Fibroblast of lung (primary cell): ENCODE measurements around the gene CDK10. TPM values are rescaled to one million over a fixed set of nuclear protein-coding genes. Genes with fewer than 3 reads are reported as not detected.

ENCODE experiments used
- DNase-seq, 2 donors: peaks; one replicate each; pipeline versions ENCODE4 v3.0.0 to v3.0.0-alpha.2; 2010; ENCODE audit warnings: low read depth in 2 of 2
- H2AFZ ChIP-seq: 2 replicates; pipeline ENCODE4 v1.5.1; 2012; ENCODE audit warnings: low read length, control low read depth, inconsistent platforms
- H3K27ac ChIP-seq: 2 replicates; pipeline ENCODE4 v1.5.1; 2011; ENCODE audit warnings: low read length, control low read depth; ENCODE audit not compliant: insufficient read depth
- H3K27me3 ChIP-seq: 2 replicates; pipeline ENCODE4 v1.5.1; 2011; ENCODE audit warnings: mild to moderate bottlenecking, low read length; ENCODE audit not compliant: control insufficient read depth, insufficient read depth
- H3K36me3 ChIP-seq: 2 replicates; pipeline ENCODE4 v1.5.1; 2011; ENCODE audit warnings: low read length; ENCODE audit not compliant: control insufficient read depth, insufficient read depth
- H3K4me1 ChIP-seq: 2 replicates; pipeline ENCODE4 v1.5.1; 2011; ENCODE audit warnings: low read length; ENCODE audit not compliant: control insufficient read depth, insufficient read depth; ENCODE audit errors: extremely low read depth
- H3K4me2 ChIP-seq: 2 replicates; pipeline ENCODE4 v1.5.1; 2011; ENCODE audit warnings: low read length, control low read depth; ENCODE audit not compliant: insufficient read depth; ENCODE audit errors: extremely low read depth
- H3K4me3 ChIP-seq, 4 experiments: fragments of 200-600 bp in 1 of 4; sonication (generic) in 1 of 4; replicated peaks in 1 of 4; 2 replicates each; pipeline ENCODE4 v1.5.1; 2011 to 2016; ENCODE audit warnings: low read length in 4 of 4, low read depth in 3 of 4, mild to moderate bottlenecking in 3 of 4, control low read depth in 2 of 4, inconsistent platforms in 1 of 4, mixed read lengths in 1 of 4; ENCODE audit not compliant: insufficient read depth in 1 of 4; ENCODE audit errors: control extremely low read depth in 1 of 4
- H3K79me2 ChIP-seq: 2 replicates; pipeline ENCODE4 v1.5.1; 2012; ENCODE audit warnings: mild to moderate bottlenecking, low read length, inconsistent platforms; ENCODE audit not compliant: control insufficient read depth, insufficient read depth
- H3K9ac ChIP-seq: 2 replicates; pipeline ENCODE4 v1.5.1; 2011; ENCODE audit warnings: mild to moderate bottlenecking, low read length, control low read depth; ENCODE audit not compliant: insufficient read depth
- H3K9me3 ChIP-seq: 2 replicates; pipeline ENCODE4 v1.5.1; 2012; ENCODE audit warnings: low read depth, low read length; ENCODE audit not compliant: control insufficient read depth, insufficient read depth
- H4K20me1 ChIP-seq: 2 replicates; pipeline ENCODE4 v1.5.1; 2011; ENCODE audit warnings: low read length; ENCODE audit not compliant: control insufficient read depth, insufficient read depth; ENCODE audit errors: extremely low read depth
- EZH2 ChIP-seq: IDR thresholded peaks from 2 replicates; pipeline ENCODE4 v1.5.1; 2012; ENCODE audit warnings: low read length, control low read depth, mild to moderate bottlenecking; ENCODE audit errors: missing control alignments
- polyA plus RNA-seq, 2 donors: library from polyadenylated mRNA; depleted of rRNA in 1 of 2; stranded (reverse) in 1 of 2; unstranded in 1 of 2; fragments of >200 nt; gene quantifications; 2 replicates each; pipeline ENCODE4 v1.2.1, GENCODE V29; 2011 to 2012; ENCODE audit warnings: missing spikeins in 1 of 2
- total RNA-seq: library from RNA; depleted of rRNA; stranded (reverse); fragments of >200 nt; gene quantifications from 2 replicates; pipeline ENCODE4 v1.2.1, GENCODE V29; 2014
- TF ChIP-seq, protein P1 (sequence below), 2 donors: IDR thresholded peaks in 1 of 2; conservative IDR thresholded peaks in 1 of 2; 1 replicate in 1 of 2; 2 replicates in 1 of 2; pipeline ENCODE4 v1.5.1; 2011 to 2012; ENCODE audit warnings: low read length in 2 of 2, control low read depth in 1 of 2, inconsistent platforms in 1 of 2, low read depth in 1 of 2, mild to moderate bottlenecking in 1 of 2

CDK10 gene
- total and polyA plus RNA-seq, 2 donors (not counting 1 experiment from before 2014, with no cell fraction given): 22.9 to 41.9 TPM

DNA sequence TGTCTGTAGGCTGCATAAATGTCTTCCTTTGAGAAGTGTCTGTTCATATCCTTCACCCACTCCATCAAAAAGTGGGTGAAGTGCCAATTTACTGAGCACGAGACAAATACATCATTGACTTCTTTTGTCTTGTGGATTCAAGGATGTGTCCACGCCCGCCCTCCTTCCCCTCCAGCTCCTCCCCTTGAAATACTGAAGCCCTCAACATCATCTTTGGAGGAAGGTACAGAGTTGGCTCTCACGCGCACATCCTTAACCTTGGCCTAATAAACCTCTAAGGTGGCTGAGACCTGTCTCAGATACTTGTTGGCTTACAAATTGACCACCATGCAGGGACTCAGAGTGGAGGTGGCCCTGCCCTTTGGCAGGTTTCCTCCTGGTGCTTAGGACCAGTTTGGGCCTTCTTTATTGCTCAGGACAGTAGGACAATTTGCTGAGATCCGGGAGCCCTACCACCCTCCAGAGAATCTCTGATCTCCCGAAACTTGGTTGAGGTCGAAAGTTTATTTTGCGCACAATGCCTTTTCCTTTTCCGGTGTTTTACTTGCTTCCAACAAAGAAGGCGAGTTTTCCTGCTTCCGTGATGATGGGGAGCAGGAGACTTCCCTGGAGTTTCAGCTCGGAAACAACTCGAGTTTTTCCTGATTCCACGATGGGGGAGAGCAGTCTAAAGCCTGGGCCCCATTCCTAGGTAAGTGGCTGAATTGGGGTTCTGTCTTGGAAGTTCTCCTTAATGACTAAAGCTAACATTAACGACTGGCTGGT, 14.1 kb upstream of the CDK10 start:
- no peak for DNase-seq
- Histone ChIP-seq H3K9ac (no peak overlapping the region), H4K20me1 (no peaks in the 10 kb centered on the region), H3K36me3 (no peaks in the 10 kb centered on the region), H3K4me2 (no peak overlapping the region), H3K9me3 (no peaks in the 10 kb centered on the region), H3K27me3 (no peaks in the 10 kb centered on the region), H3K79me2 (no peaks in the 10 kb centered on the region), H3K4me1 (no peaks in the 10 kb centered on the region), H3K4me3 (no peak overlapping the region), H3K27ac (no peak overlapping the region), H2AFZ (no peak overlapping the region)
- TF ChIP-seq, protein P1, sequence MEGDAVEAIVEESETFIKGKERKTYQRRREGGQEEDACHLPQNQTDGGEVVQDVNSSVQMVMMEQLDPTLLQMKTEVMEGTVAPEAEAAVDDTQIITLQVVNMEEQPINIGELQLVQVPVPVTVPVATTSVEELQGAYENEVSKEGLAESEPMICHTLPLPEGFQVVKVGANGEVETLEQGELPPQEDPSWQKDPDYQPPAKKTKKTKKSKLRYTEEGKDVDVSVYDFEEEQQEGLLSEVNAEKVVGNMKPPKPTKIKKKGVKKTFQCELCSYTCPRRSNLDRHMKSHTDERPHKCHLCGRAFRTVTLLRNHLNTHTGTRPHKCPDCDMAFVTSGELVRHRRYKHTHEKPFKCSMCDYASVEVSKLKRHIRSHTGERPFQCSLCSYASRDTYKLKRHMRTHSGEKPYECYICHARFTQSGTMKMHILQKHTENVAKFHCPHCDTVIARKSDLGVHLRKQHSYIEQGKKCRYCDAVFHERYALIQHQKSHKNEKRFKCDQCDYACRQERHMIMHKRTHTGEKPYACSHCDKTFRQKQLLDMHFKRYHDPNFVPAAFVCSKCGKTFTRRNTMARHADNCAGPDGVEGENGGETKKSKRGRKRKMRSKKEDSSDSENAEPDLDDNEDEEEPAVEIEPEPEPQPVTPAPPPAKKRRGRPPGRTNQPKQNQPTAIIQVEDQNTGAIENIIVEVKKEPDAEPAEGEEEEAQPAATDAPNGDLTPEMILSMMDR (conservative IDR thresholded peaks at IDR 0.05 in 1 of 2, IDR thresholded peaks at IDR 0.05 in 1 of 2; ENCODE audit: low read depth in 1 of 2, low read length in 2 of 2): no peak
- no peak for TF ChIP-seq EZH2

GRCh38 chr16:89678258-89678657, 8.2 kb upstream of the CDK10 start:
- Histone ChIP-seq H4K20me1 (no peaks in the 10 kb centered on the region), H3K9me3 (no peaks in the 10 kb centered on the region), H3K27ac (no peak overlapping the region), H3K79me2 (no peaks in the 10 kb centered on the region), H3K36me3 (no peaks in the 10 kb centered on the region), H2AFZ (no peak overlapping the region), H3K4me2 (no peak overlapping the region), H3K4me3 (no peak overlapping the region), H3K27me3 (no peaks in the 10 kb centered on the region), H3K4me1 (no peaks in the 10 kb centered on the region), H3K9ac (no peak overlapping the region)
- TF ChIP-seq, protein P1 (conservative IDR thresholded peaks at IDR 0.05 in 1 of 2, IDR thresholded peaks at IDR 0.05 in 1 of 2; ENCODE audit: low read depth in 1 of 2, low read length in 2 of 2): no peak
- TF ChIP-seq EZH2: no peak
- DNase-seq: no peak

- H3K4me3 ChIP-seq: no peak overlapping the region
- no peak overlapping the region for H3K4me2 ChIP-seq
- no peaks in the 10 kb centered on the region for H3K9me3 ChIP-seq
- DNase-seq: no peak
- H3K4me1 ChIP-seq: peaks cover 6% of the 10 kb centered on the region
- no peaks in the 10 kb centered on the region for H3K27me3 ChIP-seq
- H3K79me2 ChIP-seq: peaks cover 17% of the 10 kb centered on the region
- H3K36me3 ChIP-seq: peaks cover 7% of the 10 kb centered on the region
- H3K9ac ChIP-seq: no peak overlapping the region
- no peaks in the 10 kb centered on the region for H4K20me1 ChIP-seq
- no peak for TF ChIP-seq EZH2
- TF ChIP-seq, protein P1 (conservative IDR thresholded peaks at IDR 0.05 in 1 of 2, IDR thresholded peaks at IDR 0.05 in 1 of 2; ENCODE audit: low read depth in 1 of 2, low read length in 2 of 2): no peak
- no peak overlapping the region for H2AFZ ChIP-seq
- no peak overlapping the region for H3K27ac ChIP-seq
Measured at GRCh38 chr16:89685916-89686315, 573 bp upstream of the CDK10 start.
